HEK293T (cell line): ENCODE data around the gene PDCD1LG2.

Source experiments
- ELF4 ChIP-seq: fragments of 450-650 bp; IDR thresholded peaks from 2 replicates; pipeline ENCODE4 v1.6.1; 2017; ENCODE audit warnings: antibody characterized with exemption
- HDGF ChIP-seq: fragments of 450-650 bp; IDR thresholded peaks from 2 replicates; pipeline ENCODE4 v1.6.1; 2017; ENCODE audit warnings: antibody characterized with exemption, borderline replicate concordance
- L3MBTL2 ChIP-seq: fragments of 450-650 bp; conservative IDR thresholded peaks from 2 replicates; pipeline ENCODE4 v1.6.1; 2016; ENCODE audit warnings: mild to moderate bottlenecking
- NFRKB ChIP-seq: fragments of 450-650 bp; IDR thresholded peaks from 2 replicates; pipeline ENCODE4 v1.6.1; 2016; ENCODE audit warnings: mild to moderate bottlenecking, moderate library complexity

- TF ChIP-seq ELF4 (no peak), L3MBTL2 (no peak), HDGF (no peak), NFRKB (no peak)
Measured at GRCh38 chr9:5592231-5592630, 81.9 kb downstream of the PDCD1LG2 start.
